ENCODE data around the gene IGFALS.

DNA sequence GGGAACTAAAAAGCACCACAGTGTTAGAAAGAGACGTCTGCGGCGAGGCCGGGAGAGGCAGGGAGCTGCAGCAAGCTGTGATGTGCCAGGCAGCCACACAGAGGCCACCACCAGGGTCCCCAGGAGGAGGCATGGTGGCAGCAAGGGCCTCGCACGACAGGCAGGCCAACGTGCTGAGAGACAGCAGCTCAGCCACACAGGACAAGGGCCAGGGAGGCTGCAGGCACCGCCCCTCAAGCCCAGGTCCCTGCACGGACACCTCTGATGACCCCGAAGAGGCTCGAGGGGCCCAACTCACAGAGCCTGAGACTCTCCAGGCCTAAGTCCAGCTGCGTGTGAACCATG is 27.4 kb upstream of the IGFALS start:
- TF ChIP-seq POLR2AphosphoS5 (IDR thresholded peaks at IDR 0.05; ENCODE audit: low read depth, low read length) (no peak), TAF1 (IDR thresholded peaks at IDR 0.05; ENCODE audit: borderline replicate concordance, low read depth, low read length) (no peak)
